Measurements from ENCODE around the gene ACY1.
"Not testable (repeated sequence)": the region's sequence is repeated elsewhere in the genome, so short reads cannot be mapped to it uniquely, and the experiment has no call there.

The ACY1 gene

GRCh38 chr3:52023101-52023770 is 39.9 kb downstream of the ACY1 start:
- Mint-ChIP-seq H3K36me3 (ENCODE audit: low read depth) (no peaks in the 10 kb centered on the region), H3K4me1 (ENCODE audit: low read depth) (no peaks in the 10 kb centered on the region), H3K4me3 (no peak overlapping the region), H3K27ac (no peak overlapping the region), H3K27me3 (ENCODE audit: low read depth) (peaks cover 4% of the 10 kb centered on the region), H3K9me3 (no peaks in the 10 kb centered on the region)
- DNase-seq (ENCODE audit: low spot score), result no peak

GRCh38 chr3:52023860-52024764 is 40.8 kb downstream of the ACY1 start:
- Mint-ChIP-seq H3K4me3 (no peak overlapping the region), H3K9me3 (no peaks in the 10 kb centered on the region), H3K4me1 (ENCODE audit: low read depth) (no peaks in the 10 kb centered on the region), H3K27ac (no peak overlapping the region), H3K27me3 (ENCODE audit: low read depth) (peaks cover 4% of the 10 kb centered on the region), H3K36me3 (ENCODE audit: low read depth) (no peaks in the 10 kb centered on the region)
- DNase-seq (ENCODE audit: low spot score), result no peak

- H3K27ac Mint-ChIP-seq, result no peak overlapping the region
- H3K4me3 Mint-ChIP-seq, result no peak overlapping the region
- H3K27me3 Mint-ChIP-seq (ENCODE audit: low read depth), result peaks cover 4% of the 10 kb centered on the region
- H3K36me3 Mint-ChIP-seq (ENCODE audit: low read depth), result no peaks in the 10 kb centered on the region
- H3K4me1 Mint-ChIP-seq (ENCODE audit: low read depth), result no peaks in the 10 kb centered on the region
- no peak for DNase-seq (ENCODE audit: low spot score)
- H3K9me3 Mint-ChIP-seq, result no peaks in the 10 kb centered on the region
These were observed 41.6 kb downstream of the ACY1 start for GRCh38 chr3:52024765-52025452.

- no peak overlapping the region for H3K4me3 Mint-ChIP-seq
- no peak for DNase-seq (ENCODE audit: low spot score)
- no peaks in the 10 kb centered on the region for H3K36me3 Mint-ChIP-seq (ENCODE audit: low read depth)
- H3K27me3 Mint-ChIP-seq (ENCODE audit: low read depth), result peaks cover 4% of the 10 kb centered on the region
- no peaks in the 10 kb centered on the region for H3K4me1 Mint-ChIP-seq (ENCODE audit: low read depth)
- no peak overlapping the region for H3K27ac Mint-ChIP-seq
- no peaks in the 10 kb centered on the region for H3K9me3 Mint-ChIP-seq
These were observed 42.1 kb downstream of the ACY1 start for GRCh38 chr3:52025453-52025852.

GRCh38 chr3:52026041-52026440 is 42.7 kb downstream of the ACY1 start:
- no peaks in the 10 kb centered on the region for H3K36me3 Mint-ChIP-seq (ENCODE audit: low read depth)
- H3K4me1 Mint-ChIP-seq (ENCODE audit: low read depth), result no peaks in the 10 kb centered on the region
- H3K27ac Mint-ChIP-seq, result no peak overlapping the region
- no peak overlapping the region for H3K4me3 Mint-ChIP-seq
- DNase-seq (ENCODE audit: low spot score), result no peak
- H3K9me3 Mint-ChIP-seq, result no peaks in the 10 kb centered on the region
- H3K27me3 Mint-ChIP-seq (ENCODE audit: low read depth), result peaks cover 4% of the 10 kb centered on the region

- no peak for DNase-seq (ENCODE audit: low spot score)
- Mint-ChIP-seq H3K36me3 (ENCODE audit: low read depth) (no peaks in the 10 kb centered on the region), H3K27ac (no peak overlapping the region), H3K4me3 (no peak overlapping the region), H3K27me3 (ENCODE audit: low read depth) (peaks cover 4% of the 10 kb centered on the region), H3K4me1 (ENCODE audit: low read depth) (no peaks in the 10 kb centered on the region), H3K9me3 (no peaks in the 10 kb centered on the region)
These were observed 45.2 kb downstream of the ACY1 start for GRCh38 chr3:52028572-52028971.

- Mint-ChIP-seq H3K4me3 (no peak overlapping the region), H3K4me1 (ENCODE audit: low read depth) (no peaks in the 10 kb centered on the region), H3K27me3 (ENCODE audit: low read depth) (peaks cover 4% of the 10 kb centered on the region), H3K9me3 (no peaks in the 10 kb centered on the region), H3K27ac (no peak overlapping the region), H3K36me3 (ENCODE audit: low read depth) (no peaks in the 10 kb centered on the region)
- DNase-seq (ENCODE audit: low spot score), result no peak
These were observed 45.7 kb downstream of the ACY1 start for GRCh38 chr3:52029053-52029452.

- Mint-ChIP-seq H3K4me1 (ENCODE audit: low read depth) (no peaks in the 10 kb centered on the region), H3K27ac (no peak overlapping the region), H3K36me3 (ENCODE audit: low read depth) (no peaks in the 10 kb centered on the region), H3K9me3 (no peaks in the 10 kb centered on the region), H3K4me3 (no peak overlapping the region), H3K27me3 (ENCODE audit: low read depth) (peaks cover 4% of the 10 kb centered on the region)
- DNase-seq (ENCODE audit: low spot score), result no peak
These were observed 46.2 kb downstream of the ACY1 start for GRCh38 chr3:52029535-52029934.

- Mint-ChIP-seq H3K4me3 (no peak overlapping the region), H3K27ac (no peak overlapping the region), H3K36me3 (ENCODE audit: low read depth) (no peaks in the 10 kb centered on the region), H3K4me1 (ENCODE audit: low read depth) (no peaks in the 10 kb centered on the region), H3K27me3 (ENCODE audit: low read depth) (peaks cover 4% of the 10 kb centered on the region), H3K9me3 (no peaks in the 10 kb centered on the region)
- DNase-seq (ENCODE audit: low spot score), result no peak
These were observed 47.5 kb downstream of the ACY1 start for GRCh38 chr3:52030714-52031310.

GRCh38 chr3:52031896-52032295 is 48.6 kb downstream of the ACY1 start:
- no peaks in the 10 kb centered on the region for H3K27me3 Mint-ChIP-seq (ENCODE audit: low read depth)
- H3K27ac Mint-ChIP-seq, result no peak overlapping the region
- no peak overlapping the region for H3K4me3 Mint-ChIP-seq
- H3K9me3 Mint-ChIP-seq, result no peaks in the 10 kb centered on the region
- H3K4me1 Mint-ChIP-seq (ENCODE audit: low read depth), result no peaks in the 10 kb centered on the region
- no peaks in the 10 kb centered on the region for H3K36me3 Mint-ChIP-seq (ENCODE audit: low read depth)
- no peak for DNase-seq (ENCODE audit: low spot score)

GRCh38 chr3:52032702-52033408 is 49.5 kb downstream of the ACY1 start:
- Mint-ChIP-seq H3K4me3 (no peak overlapping the region), H3K9me3 (no peaks in the 10 kb centered on the region), H3K27me3 (ENCODE audit: low read depth) (no peaks in the 10 kb centered on the region), H3K36me3 (ENCODE audit: low read depth) (no peaks in the 10 kb centered on the region), H3K27ac (no peak overlapping the region), H3K4me1 (ENCODE audit: low read depth) (no peaks in the 10 kb centered on the region)
- no peak for DNase-seq (ENCODE audit: low spot score)

GRCh38 chr3:52033748-52034147 is 50.4 kb downstream of the ACY1 start:
- DNase-seq (ENCODE audit: low spot score); H3K4me3 Mint-ChIP-seq; H3K27me3 Mint-ChIP-seq (ENCODE audit: low read depth); H3K4me1 Mint-ChIP-seq (ENCODE audit: low read depth); H3K27ac Mint-ChIP-seq; H3K36me3 Mint-ChIP-seq (ENCODE audit: low read depth); H3K9me3 Mint-ChIP-seq: not testable (repeated sequence)

- DNase-seq (ENCODE audit: low spot score), result no peak
- no peaks in the 10 kb centered on the region for H3K27me3 Mint-ChIP-seq (ENCODE audit: low read depth)
- H3K36me3 Mint-ChIP-seq (ENCODE audit: low read depth), result no peaks in the 10 kb centered on the region
- no peaks in the 10 kb centered on the region for H3K4me1 Mint-ChIP-seq (ENCODE audit: low read depth)
- H3K9me3 Mint-ChIP-seq, result no peaks in the 10 kb centered on the region
- no peak overlapping the region for H3K4me3 Mint-ChIP-seq
- no peak overlapping the region for H3K27ac Mint-ChIP-seq
These were observed 50.9 kb downstream of the ACY1 start for GRCh38 chr3:52034212-52034611.

Data from T-helper 2 cell treated with Interferon-gamma antibody and Interleukin-4, amounts not matched to agents 5 μg/mL and 100 μg/mL, for 36 hours (primary cell).